ENCODE data around the gene EXOC4. TPM values are rescaled to one million over a fixed set of nuclear protein-coding genes. Genes with fewer than 3 reads are reported as not detected.

EXOC4 gene
- total and polyA plus RNA-seq, 2 donors from 2014 or later: 22.8 to 78.7 TPM

GRCh38 chr7:133522501-133522900 is 269.6 kb downstream of the EXOC4 start:
- H3K36me3 ChIP-seq (ENCODE audit: control insufficient read depth in 2 of 3, insufficient read depth in 3 of 3, low read length in 3 of 3): no peaks in the 10 kb centered on the region
- FAIRE-seq (no peak), DNase-seq (no peak)
- H3K9me3 ChIP-seq (ENCODE audit: control insufficient read depth in 2 of 3, insufficient read depth in 1 of 3, low read length in 3 of 3): no peaks in the 10 kb centered on the region
- H3K27me3 ChIP-seq (ENCODE audit: control insufficient read depth, insufficient read depth, low read length): no peaks in the 10 kb centered on the region
- H3K9ac ChIP-seq (ENCODE audit: low read length in 3 of 3): no peak overlapping the region
- no peak overlapping the region for H3K27ac ChIP-seq (ENCODE audit: low read depth in 2 of 2, low read length in 2 of 2)
- no peaks in the 10 kb centered on the region for H3K4me1 ChIP-seq (ENCODE audit: control insufficient read depth in 2 of 3, insufficient read depth in 2 of 3, low read depth in 1 of 3, low read length in 3 of 3)
- TF ChIP-seq, protein P1, sequence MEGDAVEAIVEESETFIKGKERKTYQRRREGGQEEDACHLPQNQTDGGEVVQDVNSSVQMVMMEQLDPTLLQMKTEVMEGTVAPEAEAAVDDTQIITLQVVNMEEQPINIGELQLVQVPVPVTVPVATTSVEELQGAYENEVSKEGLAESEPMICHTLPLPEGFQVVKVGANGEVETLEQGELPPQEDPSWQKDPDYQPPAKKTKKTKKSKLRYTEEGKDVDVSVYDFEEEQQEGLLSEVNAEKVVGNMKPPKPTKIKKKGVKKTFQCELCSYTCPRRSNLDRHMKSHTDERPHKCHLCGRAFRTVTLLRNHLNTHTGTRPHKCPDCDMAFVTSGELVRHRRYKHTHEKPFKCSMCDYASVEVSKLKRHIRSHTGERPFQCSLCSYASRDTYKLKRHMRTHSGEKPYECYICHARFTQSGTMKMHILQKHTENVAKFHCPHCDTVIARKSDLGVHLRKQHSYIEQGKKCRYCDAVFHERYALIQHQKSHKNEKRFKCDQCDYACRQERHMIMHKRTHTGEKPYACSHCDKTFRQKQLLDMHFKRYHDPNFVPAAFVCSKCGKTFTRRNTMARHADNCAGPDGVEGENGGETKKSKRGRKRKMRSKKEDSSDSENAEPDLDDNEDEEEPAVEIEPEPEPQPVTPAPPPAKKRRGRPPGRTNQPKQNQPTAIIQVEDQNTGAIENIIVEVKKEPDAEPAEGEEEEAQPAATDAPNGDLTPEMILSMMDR (IDR thresholded peaks at IDR 0.05; ENCODE audit: borderline replicate concordance, extremely low read depth, insufficient read depth): no peak
- no peak overlapping the region for H3K4me3 ChIP-seq (ENCODE audit: low read length in 3 of 3)
- intact Hi-C loops (cut with DNase I): no loop called here

- no peaks in the 10 kb centered on the region for H3K27me3 ChIP-seq (ENCODE audit: control insufficient read depth, insufficient read depth, low read length)
- intact Hi-C loops (cut with DNase I): no loop called here
- no peaks in the 10 kb centered on the region for H3K9me3 ChIP-seq (ENCODE audit: control insufficient read depth in 2 of 3, insufficient read depth in 1 of 3, low read length in 3 of 3)
- H3K4me1 ChIP-seq (ENCODE audit: control insufficient read depth in 2 of 3, insufficient read depth in 2 of 3, low read depth in 1 of 3, low read length in 3 of 3): no peaks in the 10 kb centered on the region
- H3K4me3 ChIP-seq (ENCODE audit: low read length in 3 of 3): no peak overlapping the region
- H3K27ac ChIP-seq (ENCODE audit: low read depth in 2 of 2, low read length in 2 of 2): no peak overlapping the region
- FAIRE-seq (no peak), DNase-seq (peak in 2 of 5 donors; percentile 14 to 19)
- no peaks in the 10 kb centered on the region for H3K36me3 ChIP-seq (ENCODE audit: control insufficient read depth in 2 of 3, insufficient read depth in 3 of 3, low read length in 3 of 3)
- no peak overlapping the region for H3K9ac ChIP-seq (ENCODE audit: low read length in 3 of 3)
- TF ChIP-seq, protein P1 (IDR thresholded peaks at IDR 0.05; ENCODE audit: borderline replicate concordance, extremely low read depth, insufficient read depth): no peak
These were observed 275.9 kb downstream of the EXOC4 start for GRCh38 chr7:133528796-133529195.

DNA sequence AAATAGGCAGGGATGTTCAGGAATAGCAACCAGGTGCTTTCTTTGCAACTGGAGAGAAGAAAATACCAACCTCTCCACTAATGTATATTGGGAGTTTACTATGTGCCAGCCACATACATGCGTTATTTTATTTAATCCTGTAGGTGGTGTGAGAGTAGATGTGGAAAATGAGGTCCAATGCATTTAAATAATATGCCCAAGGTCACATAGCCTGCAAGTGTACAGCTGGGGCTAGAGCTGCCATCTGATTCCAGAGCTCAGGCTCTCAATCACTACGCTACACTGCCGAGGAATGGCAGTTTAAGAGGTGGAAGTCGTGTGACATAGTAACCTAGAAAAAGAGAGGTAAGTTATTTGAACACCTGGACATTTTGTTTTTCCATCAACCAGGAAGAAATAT is 277.0 kb downstream of the EXOC4 start:
- FAIRE-seq (no peak), DNase-seq (peak in 3 of 5 donors; percentile 12 to 38 (median 23))
- no peaks in the 10 kb centered on the region for H3K27me3 ChIP-seq (ENCODE audit: control insufficient read depth, insufficient read depth, low read length)
- H3K36me3 ChIP-seq (ENCODE audit: control insufficient read depth in 2 of 3, insufficient read depth in 3 of 3, low read length in 3 of 3): no peaks in the 10 kb centered on the region
- H3K27ac ChIP-seq (ENCODE audit: low read depth in 2 of 2, low read length in 2 of 2): no peak overlapping the region
- TF ChIP-seq, protein P1 (IDR thresholded peaks at IDR 0.05; ENCODE audit: borderline replicate concordance, extremely low read depth, insufficient read depth): no peak
- intact Hi-C loops (cut with DNase I): no loop called here
- no peaks in the 10 kb centered on the region for H3K9me3 ChIP-seq (ENCODE audit: control insufficient read depth in 2 of 3, insufficient read depth in 1 of 3, low read length in 3 of 3)
- H3K4me3 ChIP-seq (ENCODE audit: low read length in 3 of 3): no peak overlapping the region
- no peak overlapping the region for H3K9ac ChIP-seq (ENCODE audit: low read length in 3 of 3)
- H3K4me1 ChIP-seq (ENCODE audit: control insufficient read depth in 2 of 3, insufficient read depth in 2 of 3, low read depth in 1 of 3, low read length in 3 of 3): no peaks in the 10 kb centered on the region

GRCh38 chr7:133530682-133531081 is 277.8 kb downstream of the EXOC4 start:
- Histone ChIP-seq H3K9ac (ENCODE audit: low read length in 3 of 3) (no peak overlapping the region), H3K27ac (ENCODE audit: low read depth in 2 of 2, low read length in 2 of 2) (no peak overlapping the region), H3K27me3 (ENCODE audit: control insufficient read depth, insufficient read depth, low read length) (no peaks in the 10 kb centered on the region), H3K4me1 (ENCODE audit: control insufficient read depth in 2 of 3, insufficient read depth in 2 of 3, low read depth in 1 of 3, low read length in 3 of 3) (no peaks in the 10 kb centered on the region), H3K4me3 (ENCODE audit: low read length in 3 of 3) (no peak overlapping the region), H3K9me3 (ENCODE audit: control insufficient read depth in 2 of 3, insufficient read depth in 1 of 3, low read length in 3 of 3) (no peaks in the 10 kb centered on the region), H3K36me3 (ENCODE audit: control insufficient read depth in 2 of 3, insufficient read depth in 3 of 3, low read length in 3 of 3) (no peaks in the 10 kb centered on the region)
- TF ChIP-seq, protein P1 (IDR thresholded peaks at IDR 0.05; ENCODE audit: borderline replicate concordance, extremely low read depth, insufficient read depth): no peak
- intact Hi-C loops (cut with DNase I): no loop called here
- FAIRE-seq: no peak
- DNase-seq: no peak

Data from kidney (tissue), 14 donors.